Osteocyte (in vitro differentiated cells): Measurements from ENCODE around the gene SOX18. TPM values are rescaled to one million over a fixed set of nuclear protein-coding genes. Genes with fewer than 3 reads are reported as not detected.

Experiments used
- DNase-seq: peaks from one replicate; pipeline ENCODE4 v3.0.0; 2021; ENCODE audit warnings: mixed read lengths; ENCODE audit not compliant: unreplicated experiment; ENCODE audit errors: extremely low spot score
- H3K27ac Mint-ChIP-seq: one replicate; pipeline ENCODE4 v1.8.0; 2021; ENCODE audit warnings: mild to moderate bottlenecking, mixed read lengths; ENCODE audit not compliant: unreplicated experiment
- H3K27me3 Mint-ChIP-seq: one replicate; pipeline ENCODE4 v1.8.0; 2021; ENCODE audit warnings: mixed read lengths; ENCODE audit not compliant: unreplicated experiment
- H3K36me3 Mint-ChIP-seq: one replicate; pipeline ENCODE4 v1.8.0; 2021; ENCODE audit warnings: mixed read lengths; ENCODE audit not compliant: unreplicated experiment
- H3K4me1 Mint-ChIP-seq: one replicate; pipeline ENCODE4 v1.8.0; 2021; ENCODE audit warnings: mixed read lengths; ENCODE audit not compliant: unreplicated experiment
- H3K4me3 Mint-ChIP-seq: one replicate; pipeline ENCODE4 v1.8.0; 2021; ENCODE audit warnings: mild to moderate bottlenecking, moderate library complexity, mixed read lengths; ENCODE audit not compliant: unreplicated experiment
- H3K9me3 Mint-ChIP-seq: one replicate; pipeline ENCODE4 v1.8.0; 2021; ENCODE audit warnings: mixed read lengths; ENCODE audit not compliant: unreplicated experiment
- CTCF ChIP-seq: fragments of 200-600 bp; sonication (generic); IDR thresholded peaks from 2 replicates; pipeline ENCODE4 v1.5.0; 2021; ENCODE audit warnings: antibody characterized with exemption, mild to moderate bottlenecking, moderate library complexity
- microRNA-seq: library from miRNA; unstranded; fragments of <30 nt; microRNA quantifications from one replicate; pipeline ENCODE4 v1.1.0, GENCODE V29; 2020; ENCODE audit not compliant: unreplicated experiment
- total RNA-seq: library from RNA; stranded (reverse); gene quantifications from 2 replicates; pipeline ENCODE4 v1.2.1, GENCODE V29; 2021

The SOX18 gene
- total RNA-seq, 1 donor from 2014 or later: 1.2 TPM

GRCh38 chr20:64003960-64004725 is 45.3 kb downstream of the SOX18 start:
- H3K27ac Mint-ChIP-seq: no peak overlapping the region
- DNase-seq: no peak
- H3K9me3 Mint-ChIP-seq: no peaks in the 10 kb centered on the region
- no peaks in the 10 kb centered on the region for H3K27me3 Mint-ChIP-seq
- H3K36me3 Mint-ChIP-seq: peaks cover 39% of the 10 kb centered on the region
- H3K4me1 Mint-ChIP-seq: peaks cover 3% of the 10 kb centered on the region
- H3K4me3 Mint-ChIP-seq: no peak overlapping the region
- TF ChIP-seq CTCF: no peak

- TF ChIP-seq CTCF: no peak
- H3K4me3 Mint-ChIP-seq: no peak overlapping the region
- peaks cover 3% of the 10 kb centered on the region for H3K4me1 Mint-ChIP-seq
- no peaks in the 10 kb centered on the region for H3K27me3 Mint-ChIP-seq
- no peaks in the 10 kb centered on the region for H3K9me3 Mint-ChIP-seq
- no peak for DNase-seq
- peaks cover 36% of the 10 kb centered on the region for H3K36me3 Mint-ChIP-seq
- no peak overlapping the region for H3K27ac Mint-ChIP-seq
These were observed 47.8 kb downstream of the SOX18 start for GRCh38 chr20:64001607-64002011.

DNA sequence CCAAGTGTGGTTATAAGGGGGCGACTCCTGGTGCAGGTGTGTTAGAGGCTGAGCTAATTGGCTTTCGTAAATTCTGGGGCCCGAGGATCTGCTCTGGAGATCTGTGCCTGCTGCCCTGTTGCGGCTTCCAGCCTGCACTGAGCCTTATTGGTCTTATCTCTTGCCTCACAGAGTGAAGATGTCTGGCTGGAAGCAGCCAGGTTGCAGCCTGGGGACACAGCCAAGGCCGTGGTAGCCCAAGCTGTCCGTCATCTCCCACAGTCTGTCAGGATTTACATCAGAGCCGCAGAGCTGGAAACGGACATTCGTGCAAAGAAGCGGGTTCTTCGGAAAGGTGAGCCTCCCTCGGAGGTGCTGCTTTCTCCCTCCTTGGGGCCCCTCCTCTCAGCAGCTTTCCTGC is 48.5 kb downstream of the SOX18 start:
- no peak for DNase-seq
- H3K9me3 Mint-ChIP-seq: no peaks in the 10 kb centered on the region
- no peaks in the 10 kb centered on the region for H3K27me3 Mint-ChIP-seq
- peaks cover 3% of the 10 kb centered on the region for H3K4me1 Mint-ChIP-seq
- H3K27ac Mint-ChIP-seq: no peak overlapping the region
- H3K4me3 Mint-ChIP-seq: no peak overlapping the region
- peaks cover 34% of the 10 kb centered on the region for H3K36me3 Mint-ChIP-seq
- no peak for TF ChIP-seq CTCF

Small RNA genes within 50 kb of the gene (microRNA-seq; reads per million reads assigned to microRNA genes)
- gene MIR6813: not detected

Other genes with a start within 250 kb of the SOX18 start
- 20.5 and 20.9 TPM in 2 replicates for gene ZBTB46, start 218.4 kb downstream of the SOX18 start, total RNA-seq
- not detected in 2 replicates for gene ABHD16B, start 188.1 kb downstream of the SOX18 start, total RNA-seq
- gene TPD52L2, start 184.4 kb downstream of the SOX18 start, total RNA-seq: 102 and 109 TPM in 2 replicates
- 41.2 and 42.7 TPM in 2 replicates for gene DNAJC5, start 154.5 kb downstream of the SOX18 start, total RNA-seq
- gene UCKL1, start 93.2 kb downstream of the SOX18 start, total RNA-seq: 35.5 and 35.9 TPM in 2 replicates
- 39.7 and 40.9 TPM in 2 replicates for gene ZNF512B, start 79.7 kb downstream of the SOX18 start, total RNA-seq
- 3.5 and 3.7 TPM in 2 replicates for gene SAMD10, start 70.0 kb downstream of the SOX18 start, total RNA-seq
- gene PRPF6, start 68.5 kb downstream of the SOX18 start, total RNA-seq: 68.3 and 71.9 TPM in 2 replicates
- gene C20orf204, start 13.5 kb downstream of the SOX18 start, total RNA-seq: 1.3 and 1.4 TPM in 2 replicates
- 67.3 and 73.1 TPM in 2 replicates for gene TCEA2, start 13.6 kb upstream of the SOX18 start, total RNA-seq
- gene RGS19, start 29.9 kb upstream of the SOX18 start, total RNA-seq: 8.0 and 10.0 TPM in 2 replicates
- gene OPRL1, start 30.4 kb upstream of the SOX18 start, total RNA-seq: 1.6 and 2.1 TPM in 2 replicates
- gene LKAAEAR1, start 34.8 kb upstream of the SOX18 start, total RNA-seq: not detected in 2 replicates
- not detected in 2 replicates for gene NPBWR2, start 57.9 kb upstream of the SOX18 start, total RNA-seq
- not detected in 2 replicates for gene MYT1, start 114.8 kb upstream of the SOX18 start, total RNA-seq
- gene PCMTD2, start 206.1 kb upstream of the SOX18 start, total RNA-seq: 94.6 and 96.7 TPM in 2 replicates